ENCODE data around the gene OPN4. TPM values are rescaled to one million over a fixed set of nuclear protein-coding genes. Genes with fewer than 3 reads are reported as not detected.

OPN4 gene
- total RNA-seq, 1 experiment from 2014 or later, result not detected

GRCh38 chr10:86708068-86708782, 53.9 kb downstream of the OPN4 start:
- Mint-ChIP-seq H3K27me3 (ENCODE audit: insufficient read depth, unreplicated experiment) (no peaks in the 10 kb centered on the region), H3K4me1 (ENCODE audit: low read depth, unreplicated experiment) (peaks cover 7% of the 10 kb centered on the region), H3K4me3 (ENCODE audit: unreplicated experiment) (no peak overlapping the region), H3K9me3 (ENCODE audit: unreplicated experiment) (no peaks in the 10 kb centered on the region), H3K27ac (ENCODE audit: unreplicated experiment) (no peak overlapping the region), H3K36me3 (ENCODE audit: insufficient read depth, unreplicated experiment) (no peaks in the 10 kb centered on the region)
- POLR2A ChIA-PET, result no interaction called here
- H3K4me1 ChIP-seq, result peaks cover 11% of the 10 kb centered on the region
- BruUV-seq (replicated peaks), result no TSS peak
- CTCF ChIA-PET, result interaction anchor here (1.5 kb wide), 1 partner anchor 49 kb away, joined by 4 read pairs; no protein-coding TSS in a partner anchor
- TF ChIP-seq CTCF (IDR thresholded peaks at IDR 0.05; ENCODE audit: insufficient read depth in 1 of 2, low read depth in 1 of 2, low read length in 1 of 2, severe bottlenecking in 1 of 2, unreplicated experiment in 1 of 2), result no peak
- intact Hi-C loops (cut with micrococcal nuclease; ENCODE audit: unreplicated experiment), result no loop called here
- H3K36me3 ChIP-seq (ENCODE audit: control insufficient read depth, insufficient read depth, low read length), result no peaks in the 10 kb centered on the region
- DNase-seq, result no peak
- H3K27me3 ChIP-seq (replicated peaks; ENCODE audit: control insufficient read depth, insufficient read depth, low read length), result no peaks in the 10 kb centered on the region
- no peak overlapping the region for H3K4me3 ChIP-seq (ENCODE audit: low read depth, low read length)
- H3K9me3 ChIP-seq, result no peaks in the 10 kb centered on the region

GRCh38 chr10:86708783-86709380, 54.5 kb downstream of the OPN4 start:
- BruUV-seq (replicated peaks), result no TSS peak
- H3K27me3 ChIP-seq (replicated peaks; ENCODE audit: control insufficient read depth, insufficient read depth, low read length), result no peaks in the 10 kb centered on the region
- peaks cover 7% of the 10 kb centered on the region for H3K4me1 Mint-ChIP-seq (ENCODE audit: low read depth, unreplicated experiment)

More at GRCh38 chr10:86708783-86709380, 54.5 kb downstream of the OPN4 start:
- Mint-ChIP-seq H3K4me3 (ENCODE audit: unreplicated experiment) (no peak overlapping the region), H3K27ac (ENCODE audit: unreplicated experiment) (no peak overlapping the region), H3K27me3 (ENCODE audit: insufficient read depth, unreplicated experiment) (no peaks in the 10 kb centered on the region), H3K36me3 (ENCODE audit: insufficient read depth, unreplicated experiment) (no peaks in the 10 kb centered on the region), H3K9me3 (ENCODE audit: unreplicated experiment) (no peaks in the 10 kb centered on the region)
- POLR2A ChIA-PET, result no interaction called here
- Histone ChIP-seq H3K4me3 (ENCODE audit: low read depth, low read length) (no peak overlapping the region), H3K9me3 (no peaks in the 10 kb centered on the region), H3K36me3 (ENCODE audit: control insufficient read depth, insufficient read depth, low read length) (no peaks in the 10 kb centered on the region), H3K4me1 (peaks cover 11% of the 10 kb centered on the region)
- TF ChIP-seq CTCF (IDR thresholded peaks at IDR 0.05; ENCODE audit: insufficient read depth in 1 of 2, low read depth in 1 of 2, low read length in 1 of 2, severe bottlenecking in 1 of 2, unreplicated experiment in 1 of 2), result no peak
- no peak for DNase-seq
- intact Hi-C loops (cut with micrococcal nuclease; ENCODE audit: unreplicated experiment), result no loop called here
- CTCF ChIA-PET, result interaction anchor here (1.5 kb wide), 1 partner anchor 49 kb away, joined by 4 read pairs; no protein-coding TSS in a partner anchor

All from Caco-2 (cell line).